CD8-positive, alpha-beta memory T cell (primary cell): Measurements from ENCODE around the gene PPFIBP1. TPM values are rescaled to one million over a fixed set of nuclear protein-coding genes. Genes with fewer than 3 reads are reported as not detected.

Experiments used
- CTCF ChIA-PET: fragments of 350-600 bp; sonication (Branson Sonifier 250); formaldehyde crosslinking; loops from one replicate; lab custom pipeline; 2021; ENCODE audit warnings: antibody characterized with exemption; lab: Charles Lee
- POLR2A ChIA-PET: fragments of 350-600 bp; sonication (Branson Sonifier 250); formaldehyde crosslinking; loops from one replicate; lab custom pipeline; 2021; ENCODE audit warnings: antibody characterized with exemption; lab: Charles Lee
- DNase-seq, 5 donors: peaks; one replicate each; pipeline versions ENCODE4 v3.0.0 to v3.0.0-alpha.2; 2020 to 2022; ENCODE audit warnings: mixed read lengths in 1 of 5
- H3K27ac ChIP-seq: one replicate; pipeline ENCODE4 v1.7.0; 2013; ENCODE audit warnings: low read depth, mild to moderate bottlenecking, low read length, moderate library complexity
- H3K27me3 ChIP-seq: 2 replicates; pipeline ENCODE4 v1.7.0; 2013; ENCODE audit warnings: low read length, mild to moderate bottlenecking; ENCODE audit not compliant: insufficient read depth, poor library complexity, severe bottlenecking
- H3K36me3 ChIP-seq: 2 replicates; pipeline ENCODE4 v1.7.0; 2013; ENCODE audit warnings: mild to moderate bottlenecking, low read length, moderate library complexity; ENCODE audit not compliant: insufficient read depth
- H3K4me1 ChIP-seq: 2 replicates; pipeline ENCODE4 v1.7.0; 2013; ENCODE audit warnings: mild to moderate bottlenecking, low read length, moderate library complexity; ENCODE audit not compliant: insufficient read depth
- H3K4me3 ChIP-seq: 2 replicates; pipeline ENCODE4 v1.7.0; 2013; ENCODE audit warnings: mild to moderate bottlenecking, low read length
- H3K9me3 ChIP-seq: 2 replicates; pipeline ENCODE4 v1.7.0; 2013; ENCODE audit warnings: mild to moderate bottlenecking, low read length
- H3K27ac Mint-ChIP-seq, 8 donors: one replicate each; pipeline ENCODE4 v1.8.0; 2020 to 2021; ENCODE audit warnings: mixed read lengths in 8 of 8, mild to moderate bottlenecking in 6 of 8, inconsistent platforms in 3 of 8, moderate library complexity in 3 of 8
- H3K27me3 Mint-ChIP-seq, 2 donors: one replicate each; pipeline ENCODE4 v1.8.0; 2020 to 2021; ENCODE audit warnings: mixed read lengths in 2 of 2, mild to moderate bottlenecking in 1 of 2, moderate library complexity in 1 of 2
- H3K36me3 Mint-ChIP-seq, 3 donors: one replicate each; pipeline ENCODE4 v1.8.0; 2020 to 2021; ENCODE audit warnings: mixed read lengths in 3 of 3, inconsistent platforms in 1 of 3, mild to moderate bottlenecking in 1 of 3
- H3K4me1 Mint-ChIP-seq, 3 donors: one replicate each; pipeline ENCODE4 v1.8.0; 2020 to 2021; ENCODE audit warnings: mixed read lengths in 3 of 3, inconsistent platforms in 1 of 3, mild to moderate bottlenecking in 1 of 3
- H3K4me3 Mint-ChIP-seq, 7 donors: one replicate each; pipeline ENCODE4 v1.8.0; 2020 to 2021; ENCODE audit warnings: mixed read lengths in 7 of 7, mild to moderate bottlenecking in 6 of 7, moderate library complexity in 4 of 7, inconsistent platforms in 2 of 7
- H3K9me3 Mint-ChIP-seq, 5 donors: one replicate each; pipeline ENCODE4 v1.8.0; 2020 to 2022; ENCODE audit warnings: mixed read lengths in 5 of 5, mild to moderate bottlenecking in 3 of 5, moderate library complexity in 2 of 5, inconsistent platforms in 1 of 5
- polyA plus RNA-seq: library from polyadenylated mRNA; unstranded; fragments of 300-500 nt; fragmentation: Illumina TruSeq; gene quantifications from one replicate; pipeline ENCODE4 v1.2.3, GENCODE V29; 2021
- total RNA-seq, 2 experiments: library from RNA; stranded (reverse); gene quantifications; one replicate each; pipeline ENCODE4 v1.2.3, GENCODE V29; 2021

Gene PPFIBP1
- total and polyA plus RNA-seq, 3 experiments from 2014 or later: 1.2 to 10.7 (median 6.2) TPM

DNA sequence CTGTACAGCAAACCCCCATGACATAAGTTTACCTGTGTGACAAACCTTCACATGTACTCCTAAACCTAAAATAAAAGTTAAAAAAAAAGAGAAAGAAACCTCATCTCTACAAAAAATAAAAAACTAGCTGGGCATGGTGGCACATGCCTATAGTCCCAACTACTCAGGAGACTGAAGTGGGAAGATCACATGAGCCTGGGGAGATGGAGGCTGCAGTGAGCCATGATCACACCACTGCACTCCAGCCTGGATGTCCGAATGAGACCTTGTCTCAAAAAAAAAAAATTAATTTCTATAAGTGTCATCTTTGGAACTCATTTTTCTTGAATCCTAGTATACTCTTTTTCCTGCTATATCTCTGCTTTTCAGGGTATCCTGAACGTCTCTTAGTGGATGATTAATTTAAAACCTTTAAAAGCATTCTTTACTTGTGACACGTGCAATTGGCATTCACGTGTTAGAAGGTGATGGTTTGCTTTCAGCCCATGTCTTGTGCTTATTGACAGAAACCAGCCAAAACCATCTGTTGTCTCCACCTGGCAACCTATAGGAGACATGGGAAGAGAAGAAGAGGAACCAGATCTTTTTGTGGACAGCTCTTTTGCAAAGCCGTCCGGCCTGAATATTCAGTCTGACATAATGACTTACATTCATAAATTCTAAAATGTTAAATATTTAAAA lies 30.6 kb upstream of the PPFIBP1 start:
- no peak for DNase-seq
- no peak overlapping the region for H3K27ac Mint-ChIP-seq
- no peaks in the 10 kb centered on the region for H3K9me3 Mint-ChIP-seq
- Histone ChIP-seq H3K27ac (no peak overlapping the region), H3K36me3 (no peaks in the 10 kb centered on the region), H3K27me3 (peaks cover 3% of the 10 kb centered on the region), H3K9me3 (no peaks in the 10 kb centered on the region), H3K4me1 (no peaks in the 10 kb centered on the region), H3K4me3 (no peak overlapping the region)
- H3K36me3 Mint-ChIP-seq: no peaks in the 10 kb centered on the region
- no peaks in the 10 kb centered on the region for H3K4me1 Mint-ChIP-seq
- ChIA-PET POLR2A (no interaction called here), CTCF (no interaction called here)
- H3K27me3 Mint-ChIP-seq: peaks cover 13 to 33% of the 10 kb centered on the region in 2 donors
- no peak overlapping the region for H3K4me3 Mint-ChIP-seq

- Histone ChIP-seq H3K9me3 (no peaks in the 10 kb centered on the region), H3K4me3 (no peak overlapping the region), H3K36me3 (no peaks in the 10 kb centered on the region), H3K4me1 (no peaks in the 10 kb centered on the region), H3K27me3 (peaks cover 3% of the 10 kb centered on the region), H3K27ac (no peak overlapping the region)
- Mint-ChIP-seq H3K27me3 (peaks cover 5 to 24% of the 10 kb centered on the region in 2 donors), H3K27ac (no peak overlapping the region), H3K9me3 (no peaks in the 10 kb centered on the region), H3K4me3 (no peak overlapping the region), H3K36me3 (no peaks in the 10 kb centered on the region), H3K4me1 (peaks cover 0 to 11% (median 0%) of the 10 kb centered on the region in 3 donors)
- ChIA-PET CTCF (no interaction called here), POLR2A (no interaction called here)
- no peak for DNase-seq
Measured at GRCh38 chr12:27497446-27497845, 26.6 kb upstream of the PPFIBP1 start.

DNA sequence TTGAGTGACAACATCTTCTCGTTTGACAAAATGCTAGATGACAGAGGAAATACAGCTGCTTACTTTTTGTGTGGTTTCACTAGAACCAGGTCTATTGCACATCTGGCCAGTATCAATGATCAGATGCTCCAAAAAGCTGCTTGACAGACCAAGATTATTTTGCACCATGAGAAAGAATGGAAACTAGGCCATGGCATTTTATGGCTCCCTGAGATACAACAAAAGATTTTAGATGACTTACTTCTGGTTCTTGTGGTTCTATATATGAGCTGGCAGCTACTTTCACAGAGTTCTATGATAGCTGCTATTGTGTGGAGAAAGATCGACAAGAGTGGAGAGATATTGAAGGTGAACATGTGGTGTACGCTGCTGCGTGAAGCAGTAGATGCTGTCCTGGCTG lies 25.9 kb upstream of the PPFIBP1 start:
- peaks cover 5 to 24% of the 10 kb centered on the region in 2 donors for H3K27me3 Mint-ChIP-seq
- no peak for DNase-seq
- H3K36me3 Mint-ChIP-seq: no peaks in the 10 kb centered on the region
- Histone ChIP-seq H3K27ac (no peak overlapping the region), H3K9me3 (no peaks in the 10 kb centered on the region), H3K4me1 (no peaks in the 10 kb centered on the region), H3K4me3 (no peak overlapping the region), H3K36me3 (no peaks in the 10 kb centered on the region), H3K27me3 (peaks cover 3% of the 10 kb centered on the region)
- CTCF ChIA-PET: no interaction called here
- H3K27ac Mint-ChIP-seq: no peak overlapping the region
- H3K4me3 Mint-ChIP-seq: no peak overlapping the region
- peaks cover 0 to 11% (median 0%) of the 10 kb centered on the region in 3 donors for H3K4me1 Mint-ChIP-seq
- H3K9me3 Mint-ChIP-seq: no peaks in the 10 kb centered on the region
- POLR2A ChIA-PET: no interaction called here

DNA sequence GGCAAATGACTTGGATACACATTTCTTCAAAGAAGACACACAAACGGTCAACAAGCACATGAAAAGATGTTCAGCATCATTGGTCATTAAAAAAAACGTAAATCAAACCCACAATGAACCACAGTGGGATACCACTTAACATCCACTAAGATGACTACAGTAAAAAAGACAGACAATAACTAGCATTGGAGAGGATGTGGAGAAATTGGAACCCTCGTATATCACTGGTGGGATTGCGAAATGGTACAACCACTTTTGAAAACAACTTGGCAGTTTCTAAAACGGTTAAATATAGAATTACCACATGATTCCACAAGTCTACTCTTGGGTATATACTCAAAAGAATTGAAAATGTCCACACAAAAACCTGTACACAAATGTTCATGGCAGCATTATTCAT lies 25.2 kb upstream of the PPFIBP1 start:
- H3K4me1 Mint-ChIP-seq: peaks cover 0 to 11% (median 0%) of the 10 kb centered on the region in 3 donors
- Histone ChIP-seq H3K9me3 (no peaks in the 10 kb centered on the region), H3K27ac (no peak overlapping the region), H3K4me3 (no peak overlapping the region), H3K36me3 (no peaks in the 10 kb centered on the region), H3K27me3 (peaks cover under 1% of the 10 kb centered on the region), H3K4me1 (no peaks in the 10 kb centered on the region)
- no peak for DNase-seq
- H3K9me3 Mint-ChIP-seq: no peaks in the 10 kb centered on the region
- H3K27me3 Mint-ChIP-seq: peaks cover 5 to 25% of the 10 kb centered on the region in 2 donors
- ChIA-PET CTCF (no interaction called here), POLR2A (no interaction called here)
- no peak overlapping the region for H3K4me3 Mint-ChIP-seq
- no peaks in the 10 kb centered on the region for H3K36me3 Mint-ChIP-seq
- no peak overlapping the region for H3K27ac Mint-ChIP-seq

- Histone ChIP-seq H3K9me3 (no peaks in the 10 kb centered on the region), H3K4me3 (no peak overlapping the region), H3K4me1 (no peaks in the 10 kb centered on the region), H3K27me3 (no peaks in the 10 kb centered on the region), H3K36me3 (no peaks in the 10 kb centered on the region), H3K27ac (no peak overlapping the region)
- Mint-ChIP-seq H3K27me3 (peaks cover 5 to 28% of the 10 kb centered on the region in 2 donors), H3K36me3 (no peaks in the 10 kb centered on the region), H3K4me3 (no peak overlapping the region), H3K9me3 (no peaks in the 10 kb centered on the region), H3K27ac (no peak overlapping the region), H3K4me1 (peaks cover 0 to 11% (median 0%) of the 10 kb centered on the region in 3 donors)
- ChIA-PET CTCF (no interaction called here), POLR2A (no interaction called here)
- DNase-seq: no peak
Measured at GRCh38 chr12:27499377-27499776, 24.6 kb upstream of the PPFIBP1 start.

GRCh38 chr12:27500546-27500945 lies 23.5 kb upstream of the PPFIBP1 start:
- H3K4me3 ChIP-seq: no peak overlapping the region
- no peaks in the 10 kb centered on the region for H3K9me3 Mint-ChIP-seq
- ChIA-PET CTCF (no interaction called here), POLR2A (no interaction called here)
- DNase-seq: no peak
- H3K27me3 ChIP-seq: no peaks in the 10 kb centered on the region
- H3K4me3 Mint-ChIP-seq: no peak overlapping the region
- H3K27ac ChIP-seq: no peak overlapping the region
- peaks cover 0 to 11% (median 0%) of the 10 kb centered on the region in 3 donors for H3K4me1 Mint-ChIP-seq
- no peaks in the 10 kb centered on the region for H3K36me3 Mint-ChIP-seq
- H3K4me1 ChIP-seq: no peaks in the 10 kb centered on the region
- H3K9me3 ChIP-seq: no peaks in the 10 kb centered on the region
- no peaks in the 10 kb centered on the region for H3K36me3 ChIP-seq
- H3K27ac Mint-ChIP-seq: no peak overlapping the region
- peaks cover 9 to 28% of the 10 kb centered on the region in 2 donors for H3K27me3 Mint-ChIP-seq

DNA sequence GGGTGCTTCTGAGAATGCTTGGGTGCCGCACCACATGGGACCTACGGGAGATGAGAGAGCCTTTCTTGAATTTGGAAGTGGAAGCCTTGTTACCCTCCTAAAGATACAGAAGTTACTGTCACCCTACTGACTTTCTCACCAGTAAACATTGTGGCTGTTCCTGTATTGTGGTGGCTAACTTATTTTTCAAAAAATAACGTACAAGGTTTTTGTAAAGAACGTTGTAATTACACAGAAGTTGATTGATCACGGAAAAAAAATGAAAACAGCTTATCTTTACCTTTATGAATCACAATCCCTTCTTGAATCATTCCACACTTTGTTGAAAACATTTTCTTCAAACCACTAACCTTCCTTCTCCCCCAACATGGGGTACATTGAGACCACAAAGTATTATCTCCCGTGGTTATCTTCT lies 22.0 kb upstream of the PPFIBP1 start:
- Histone ChIP-seq H3K27me3 (no peaks in the 10 kb centered on the region), H3K27ac (no peak overlapping the region), H3K36me3 (no peaks in the 10 kb centered on the region), H3K4me1 (no peaks in the 10 kb centered on the region), H3K4me3 (no peak overlapping the region), H3K9me3 (no peaks in the 10 kb centered on the region)
- Mint-ChIP-seq H3K4me1 (peaks cover 0 to 11% (median 0%) of the 10 kb centered on the region in 3 donors), H3K9me3 (peaks cover 0 to 4% (median 0%) of the 10 kb centered on the region in 5 donors), H3K4me3 (no peak overlapping the region), H3K27ac (no peak overlapping the region), H3K36me3 (no peaks in the 10 kb centered on the region), H3K27me3 (peaks cover 9 to 35% of the 10 kb centered on the region in 2 donors)
- ChIA-PET CTCF (no interaction called here), POLR2A (no interaction called here)
- no peak for DNase-seq

DNA sequence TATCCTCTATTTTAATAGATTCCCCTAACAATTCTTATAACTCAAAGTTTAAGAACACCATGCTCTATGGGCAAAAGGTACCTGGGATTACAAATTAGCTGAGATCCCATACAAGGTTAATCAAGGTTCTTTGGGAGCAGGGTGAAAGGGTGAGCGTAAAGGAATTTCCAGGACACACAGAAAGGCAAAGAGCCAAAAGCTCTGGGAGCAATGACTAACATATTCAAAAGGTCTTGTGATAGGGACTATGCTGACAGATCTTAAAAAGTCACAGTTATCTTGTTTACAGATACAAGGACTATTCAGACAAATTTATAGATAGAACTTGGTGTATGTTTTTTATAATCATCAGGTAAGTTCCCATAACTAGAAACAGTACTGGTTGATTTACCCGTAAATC lies 19.5 kb upstream of the PPFIBP1 start:
- CTCF ChIA-PET: no interaction called here
- Histone ChIP-seq H3K4me1 (no peaks in the 10 kb centered on the region), H3K4me3 (no peak overlapping the region), H3K27ac (no peak overlapping the region), H3K27me3 (no peaks in the 10 kb centered on the region), H3K36me3 (no peaks in the 10 kb centered on the region), H3K9me3 (no peaks in the 10 kb centered on the region)
- Mint-ChIP-seq H3K4me1 (peaks cover 0 to 11% (median 0%) of the 10 kb centered on the region in 3 donors), H3K27ac (no peak overlapping the region), H3K4me3 (no peak overlapping the region), H3K36me3 (no peaks in the 10 kb centered on the region), H3K9me3 (peaks cover 0 to 5% (median 0%) of the 10 kb centered on the region in 5 donors), H3K27me3 (peaks cover 10 to 28% of the 10 kb centered on the region in 2 donors)
- POLR2A ChIA-PET: no interaction called here
- no peak for DNase-seq
